SH-SY5Y (cell line): ENCODE data around the gene TENT4A.

Source experiments
- GATA2 ChIP-seq: IDR thresholded peaks from 2 replicates; pipeline ENCODE4 v1.6.1; 2011; ENCODE audit warnings: mild to moderate bottlenecking, low read depth, low read length
- GATA3 ChIP-seq: IDR thresholded peaks from 2 replicates; pipeline ENCODE4 v1.6.1; 2011; ENCODE audit warnings: low read depth, mild to moderate bottlenecking, low read length, moderate library complexity

DNA sequence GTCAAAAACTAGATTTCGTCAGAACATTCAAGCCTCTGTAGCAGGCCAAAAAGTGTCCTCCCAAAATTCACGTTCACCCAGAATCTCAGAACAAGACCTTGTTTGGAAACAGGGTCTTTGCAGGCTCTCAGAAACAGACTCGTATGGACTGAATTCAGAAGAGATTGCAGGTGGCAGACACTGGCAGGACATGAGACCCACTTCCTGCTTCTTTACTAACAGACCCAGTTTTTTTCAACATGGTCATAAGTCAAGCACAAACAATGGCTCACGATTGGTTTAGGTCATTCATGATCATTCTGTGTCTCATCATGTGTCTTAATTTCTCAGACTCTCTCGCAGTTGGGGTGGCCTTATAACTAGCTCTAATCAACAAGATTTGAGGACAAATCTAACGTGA lies 5.4 kb upstream of the TENT4A start:
- no peak for TF ChIP-seq GATA2
- TF ChIP-seq GATA3: no peak
